IMR-90 (cell line): Measurements from ENCODE around the gene PTGER4. TPM values are rescaled to one million over a fixed set of nuclear protein-coding genes. Genes with fewer than 3 reads are reported as not detected.

Source experiments
- ATAC-seq: fragments of 200-7000 bp; cut with Tn5 transposase; 2 replicates; pipeline ENCODE4 v1.9.1; 2020; ENCODE audit warnings: low read depth, mild to moderate bottlenecking, moderate library complexity
- BruUV-seq: library from RNA; stranded (reverse); fragments of 400-500 nt; replicated peaks from 2 replicates; lab custom pipeline; 2021; lab: Mats Ljungman, UMichigan
- CTCF ChIA-PET: fragments of 300-600 bp; formaldehyde crosslinking; extraction: SDS; loops from one replicate; lab custom pipeline; 2021; ENCODE audit warnings: antibody characterized with exemption; lab: Yijun Ruan, JAX
- POLR2A ChIA-PET: fragments of 300-600 bp; sonication (Branson Sonifier 250); formaldehyde crosslinking; loops from one replicate; lab custom pipeline; 2022; ENCODE audit warnings: antibody characterized with exemption; ENCODE audit not compliant: unreplicated experiment; lab: Charles Lee
- DNase-seq: peaks from one replicate; pipeline ENCODE4 v3.0.0; 2013
- H2AFZ ChIP-seq: replicated peaks from 2 replicates; pipeline ENCODE3; 2013; ENCODE audit warnings: low read length, mild to moderate bottlenecking; ENCODE audit not compliant: poor library complexity
- H2AK5ac ChIP-seq: 2 replicates; pipeline ENCODE4 v1.6.1; 2013; ENCODE audit warnings: low read depth, low read length, inconsistent platforms
- H2AK9ac ChIP-seq: replicated peaks from 2 replicates; pipeline ENCODE3; 2013; ENCODE audit warnings: mild to moderate bottlenecking, low read depth, low read length, moderate library complexity; ENCODE audit not compliant: poor library complexity
- H2BK120ac ChIP-seq: 2 replicates; pipeline ENCODE4 v1.6.1; 2013; ENCODE audit warnings: low read depth, low read length, inconsistent platforms
- H2BK15ac ChIP-seq: 3 replicates; pipeline ENCODE4 v1.6.1; 2013; ENCODE audit warnings: low read depth, low read length, inconsistent platforms
- H2BK20ac ChIP-seq: 2 replicates; pipeline ENCODE4 v1.6.1; 2013; ENCODE audit warnings: low read depth, mild to moderate bottlenecking, inconsistent platforms, low read length, moderate library complexity
- H2BK5ac ChIP-seq: 2 replicates; pipeline ENCODE4 v1.6.1; 2013; ENCODE audit warnings: mild to moderate bottlenecking, low read depth, low read length, inconsistent platforms; ENCODE audit not compliant: poor library complexity, severe bottlenecking
- H3K14ac ChIP-seq: replicated peaks from 2 replicates; pipeline ENCODE4 v1.6.1; 2013; ENCODE audit warnings: low read depth, low read length, inconsistent platforms
- H3K18ac ChIP-seq: 2 replicates; pipeline ENCODE4 v1.6.1; 2013; ENCODE audit warnings: low read depth, low read length, control low read depth
- H3K23ac ChIP-seq: 2 replicates; pipeline ENCODE4 v1.6.1; 2013; ENCODE audit warnings: low read depth, low read length, inconsistent platforms
- H3K27ac ChIP-seq: 2 replicates; pipeline ENCODE4 v1.5.1; 2013; ENCODE audit warnings: mild to moderate bottlenecking, control low read depth, low read length; ENCODE audit not compliant: insufficient read depth
- H3K27me3 ChIP-seq: 2 replicates; pipeline ENCODE4 v1.6.1; 2013; ENCODE audit warnings: low read length; ENCODE audit not compliant: control insufficient read depth, insufficient read depth
- H3K36me3 ChIP-seq: 2 replicates; pipeline ENCODE4 v1.6.1; 2013; ENCODE audit warnings: low read length, mixed read lengths; ENCODE audit not compliant: control insufficient read depth, insufficient read depth
- H3K4ac ChIP-seq: 2 replicates; pipeline ENCODE4 v1.6.1; 2013; ENCODE audit warnings: low read depth, low read length, inconsistent platforms
- H3K4me1 ChIP-seq: 2 replicates; pipeline ENCODE4 v1.6.1; 2013; ENCODE audit warnings: low read length, mixed read lengths; ENCODE audit not compliant: control insufficient read depth, insufficient read depth
- H3K4me2 ChIP-seq: 2 replicates; pipeline ENCODE4 v1.6.1; 2013; ENCODE audit warnings: low read depth, mild to moderate bottlenecking, control low read depth, low read length, moderate library complexity
- H3K4me3 ChIP-seq: 2 replicates; pipeline ENCODE4 v1.5.1; 2013; ENCODE audit warnings: low read depth, mild to moderate bottlenecking, control low read depth, low read length, moderate library complexity; ENCODE audit not compliant: insufficient read depth
- H3K56ac ChIP-seq: 2 replicates; pipeline ENCODE4 v1.6.1; 2013; ENCODE audit warnings: low read length, inconsistent platforms; ENCODE audit not compliant: insufficient read depth; ENCODE audit errors: extremely low read depth
- H3K79me1 ChIP-seq, 2 experiments: 2 replicates each; pipeline ENCODE4 v1.6.1; 2013; ENCODE audit warnings: low read length in 2 of 2, inconsistent platforms in 1 of 2, low read depth in 1 of 2
- H3K9ac ChIP-seq: 2 replicates; pipeline ENCODE4 v1.6.1; 2013; ENCODE audit warnings: low read depth, low read length, control low read depth
- H3K9me1 ChIP-seq: 2 replicates; pipeline ENCODE4 v1.6.1; 2013; ENCODE audit warnings: low read length, inconsistent platforms; ENCODE audit not compliant: insufficient read depth
- H3K9me3 ChIP-seq: 2 replicates; pipeline ENCODE4 v1.6.1; 2013; ENCODE audit warnings: low read length; ENCODE audit not compliant: control insufficient read depth, insufficient read depth
- H4K20me1 ChIP-seq: 2 replicates; pipeline ENCODE4 v1.6.1; 2013; ENCODE audit warnings: low read length, inconsistent platforms; ENCODE audit not compliant: insufficient read depth
- H4K5ac ChIP-seq: 2 replicates; pipeline ENCODE4 v1.6.1; 2013; ENCODE audit warnings: mild to moderate bottlenecking, low read depth, low read length, control low read depth
- H4K8ac ChIP-seq, 2 experiments: 2 replicates each; pipeline ENCODE4 v1.6.1; 2013; ENCODE audit warnings: low read depth in 2 of 2, low read length in 2 of 2, control low read depth in 1 of 2, inconsistent platforms in 1 of 2
- H4K91ac ChIP-seq: 2 replicates; pipeline ENCODE4 v1.6.1; 2013; ENCODE audit warnings: low read depth, low read length, inconsistent platforms; ENCODE audit not compliant: insufficient read depth
- BHLHE40 ChIP-seq: fragments of 150-350 bp; IDR thresholded peaks from 2 replicates; pipeline ENCODE4 v1.6.1; 2016; ENCODE audit warnings: mild to moderate bottlenecking, low read depth, low read length
- CEBPB ChIP-seq: IDR thresholded peaks from 2 replicates; pipeline ENCODE4 v1.6.1; 2012; ENCODE audit warnings: low read depth, low read length, improper control_type of control experiment
- CHD1 ChIP-seq: IDR thresholded peaks from 2 replicates; pipeline ENCODE4 v1.6.1; 2012; ENCODE audit warnings: low read depth, low read length, improper control_type of control experiment
- CTCF ChIP-seq: conservative IDR thresholded peaks from 2 replicates; pipeline ENCODE4 v1.5.1; 2012; ENCODE audit warnings: mild to moderate bottlenecking, low read depth, low read length, improper control_type of control experiment
- ELK1 ChIP-seq: fragments of 150-350 bp; IDR thresholded peaks from 2 replicates; pipeline ENCODE4 v1.6.1; 2016; ENCODE audit warnings: low read depth, mild to moderate bottlenecking, low read length, moderate library complexity, borderline replicate concordance
- FOS ChIP-seq: fragments of 150-350 bp; IDR thresholded peaks from 2 replicates; pipeline ENCODE4 v1.6.1; 2016; ENCODE audit warnings: low read depth, low read length
- MAFK ChIP-seq: IDR thresholded peaks from 2 replicates; pipeline ENCODE4 v1.6.1; 2012; ENCODE audit warnings: low read depth, low read length, improper control_type of control experiment
- MAZ ChIP-seq: IDR thresholded peaks from 2 replicates; pipeline ENCODE4 v1.6.1; 2012; ENCODE audit warnings: low read depth, mild to moderate bottlenecking, low read length, improper control_type of control experiment, moderate library complexity, borderline replicate concordance
- MXI1 ChIP-seq: IDR thresholded peaks from 2 replicates; pipeline ENCODE4 v1.6.1; 2012; ENCODE audit warnings: low read depth, mild to moderate bottlenecking, low read length, moderate library complexity, borderline replicate concordance
- NFE2L2 ChIP-seq: fragments of 150-350 bp; IDR thresholded peaks from 2 replicates; pipeline ENCODE4 v1.6.1; 2016; ENCODE audit warnings: low read depth, mild to moderate bottlenecking, low read length
- POLR2A ChIP-seq: IDR thresholded peaks from 2 replicates; pipeline ENCODE4 v1.6.1; 2012; ENCODE audit warnings: mild to moderate bottlenecking, low read depth, low read length
- RAD21 ChIP-seq: IDR thresholded peaks from 2 replicates; pipeline ENCODE4 v1.6.1; 2012; ENCODE audit warnings: low read length, improper control_type of control experiment
- RCOR1 ChIP-seq: IDR thresholded peaks from 2 replicates; pipeline ENCODE4 v1.6.1; 2012; ENCODE audit warnings: mild to moderate bottlenecking, low read length, improper control_type of control experiment; ENCODE audit not compliant: insufficient replicate concordance
- RFX5 ChIP-seq: IDR thresholded peaks from 2 replicates; pipeline ENCODE4 v1.8.0; 2012; ENCODE audit warnings: low read depth, mild to moderate bottlenecking, low read length, moderate library complexity
- SMC3 ChIP-seq: fragments of 150-350 bp; IDR thresholded peaks from 2 replicates; pipeline ENCODE4 v1.6.1; 2016; ENCODE audit warnings: low read depth, mild to moderate bottlenecking, antibody characterized with exemption, low read length, moderate library complexity
- USF2 ChIP-seq: fragments of 150-350 bp; IDR thresholded peaks from 2 replicates; pipeline ENCODE4 v1.6.1; 2017; ENCODE audit warnings: mild to moderate bottlenecking, antibody characterized with exemption, low read length, low read depth
- dilution Hi-C: fragments of 300-500 bp; cut with HindIII; formaldehyde crosslinking; loops from one replicate; pipeline ENCODE4 v1.14.3; 2018; ENCODE audit warnings: low sequenced_read_pairs; ENCODE audit not compliant: unreplicated experiment
- in situ Hi-C: fragments of 300-500 bp; cut with MboI; formaldehyde crosslinking; loops from 3 replicates; pipeline ENCODE4 v1.14.3; 2019; ENCODE audit warnings: low sequenced_read_pairs, inconsistent platforms, mixed read lengths
- intact Hi-C: fragments of 100-400 bp; cut with micrococcal nuclease; formaldehyde crosslinking; loops from 2 replicates; pipeline ENCODE4 v1.10.0; 2022
- polyA plus RNA-seq, 3 experiments: library from polyadenylated mRNA; depleted of rRNA; stranded (reverse); fragments of >200 nt; gene quantifications; 2 replicates each; pipeline ENCODE4 v1.2.3, GENCODE V29; 2012; ENCODE audit warnings: low replicate concordance in 1 of 3
- total RNA-seq: library from RNA; depleted of rRNA; stranded (reverse); fragments of >200 nt; gene quantifications from 2 replicates; pipeline ENCODE4 v1.2.3, GENCODE V29; 2012

PTGER4 gene
- total and polyA plus RNA-seq, 2 of the 4 experiments (the other 2 are of a cell fraction): 7.9 to 10.1 TPM

GRCh38 chr5:40688996-40689395 lies 9.3 kb downstream of the PTGER4 start:
- no peaks in the 10 kb centered on the region for H3K27me3 ChIP-seq
- no TSS peak for BruUV-seq
- peaks cover 3 to 28% of the 10 kb centered on the region in 2 experiments; a peak in 2 of 4 replicates for H3K79me1 ChIP-seq
- H3K9ac ChIP-seq: no peak overlapping the region
- H4K91ac ChIP-seq: no peak overlapping the region
- no peak for ATAC-seq
- no peak overlapping the region for H2BK20ac ChIP-seq
- peaks cover 3% of the 10 kb centered on the region; the same call in 1 of the 2 replicates for H3K9me1 ChIP-seq
- no peak overlapping the region for H3K4me3 ChIP-seq
- H3K27ac ChIP-seq: no peak overlapping the region
- no peak overlapping the region for H3K18ac ChIP-seq
- no peak overlapping the region for H3K56ac ChIP-seq
- ChIA-PET POLR2A (no interaction called here), CTCF (interaction anchor here (0.8 to 1.6 kb wide), 2 partner anchors 975 to 1116 kb away, joined by 3 to 4 read pairs; no protein-coding TSS in a partner anchor)
- H2BK120ac ChIP-seq: no peak overlapping the region
- H3K4me1 ChIP-seq: peaks cover 5% of the 10 kb centered on the region
- intact Hi-C loops: loop anchor here (1.0 to 10.0 kb wide), 9 partner anchors 47 to 1110 kb away; no protein-coding TSS in a partner anchor
- no peak overlapping the region for H2AK9ac ChIP-seq
- no peak overlapping the region for H3K23ac ChIP-seq
- no peak overlapping the region for H2AFZ ChIP-seq
- no peak overlapping the region for H4K5ac ChIP-seq
- no peaks in the 10 kb centered on the region for H3K9me3 ChIP-seq
- H4K8ac ChIP-seq: no peak overlapping the region
- H3K14ac ChIP-seq: no peak overlapping the region
- in situ Hi-C loops: loop anchor here (5.0 kb wide), 1 partner anchor 972 kb away; no protein-coding TSS in a partner anchor
- no peaks in the 10 kb centered on the region for H4K20me1 ChIP-seq
- no peak for DNase-seq
- H2AK5ac ChIP-seq: no peak overlapping the region
- peaks cover 5% of the 10 kb centered on the region for H3K36me3 ChIP-seq
- TF ChIP-seq MXI1: no peak
- TF ChIP-seq MAZ: no peak
- no peak for TF ChIP-seq CTCF
- no peak for TF ChIP-seq RFX5
- no peak for TF ChIP-seq RCOR1
- no peak for TF ChIP-seq FOS
- no peak for TF ChIP-seq CEBPB
- no peak for TF ChIP-seq POLR2A
- no peak for TF ChIP-seq BHLHE40
- TF ChIP-seq USF2: no peak
- no peak for TF ChIP-seq CHD1
- no peak for TF ChIP-seq NFE2L2
- TF ChIP-seq SMC3: no peak
- no peak for TF ChIP-seq MAFK
- TF ChIP-seq ELK1: no peak
- no peak for TF ChIP-seq RAD21
- dilution Hi-C loops: no loop called here
- H2BK5ac ChIP-seq: no peak overlapping the region
- H3K4me2 ChIP-seq: no peak overlapping the region
- no peak overlapping the region for H2BK15ac ChIP-seq
- H3K4ac ChIP-seq: no peak overlapping the region
